Hindlimb muscle (tissue), 1 donor: ENCODE data around the gene PLEKHH2. TPM values are rescaled to one million over a fixed set of nuclear protein-coding genes. Genes with fewer than 3 reads are reported as not detected.
"Not testable (repeated sequence)": the region's sequence is repeated elsewhere in the genome, so short reads cannot be mapped to it uniquely, and the experiment has no call there.

ENCODE experiments used
- DNase-seq: peaks from one replicate; pipeline ENCODE4 v3.0.0-alpha.2; 2013
- polyA plus RNA-seq: library from polyadenylated mRNA; unstranded; fragments of 120-200 nt; gene quantifications from one replicate; pipeline ENCODE4 v1.2.1, GENCODE V29; 2013; ENCODE audit not compliant: insufficient read length

PLEKHH2 gene
- polyA plus RNA-seq, 1 donor, result 5.6 TPM

DNA sequence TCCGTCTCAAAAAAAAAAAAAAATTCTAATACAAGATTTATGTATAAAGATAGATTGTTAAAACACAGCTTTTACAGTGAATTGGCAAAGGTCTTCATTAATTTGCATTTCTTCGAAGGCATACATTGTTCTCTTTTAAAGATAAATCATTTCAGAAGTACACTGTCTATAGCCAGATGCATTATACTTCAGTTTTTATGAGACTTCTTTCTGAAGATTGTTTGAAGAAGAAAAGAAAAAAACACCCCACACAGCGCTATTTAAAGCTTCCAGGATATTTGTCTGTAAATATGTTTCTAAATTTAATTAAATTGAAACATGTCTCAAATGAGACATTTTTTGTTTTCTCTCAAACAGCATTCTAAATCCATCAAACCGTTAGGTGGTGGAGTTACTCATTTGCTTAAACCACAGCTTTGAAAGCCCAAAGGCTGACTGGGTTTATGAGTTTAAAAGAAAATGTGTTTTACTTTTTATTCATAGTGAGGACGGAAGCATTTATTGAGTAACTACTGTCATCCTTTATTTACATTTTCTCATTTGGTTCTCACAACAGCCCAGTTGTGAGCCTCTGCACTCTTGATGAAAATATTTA is 81.6 kb downstream of the PLEKHH2 start:
- no peak for DNase-seq

- DNase-seq, result no peak
Observed at GRCh38 chr2:43724728-43725526, 87.9 kb downstream of the PLEKHH2 start.

DNA sequence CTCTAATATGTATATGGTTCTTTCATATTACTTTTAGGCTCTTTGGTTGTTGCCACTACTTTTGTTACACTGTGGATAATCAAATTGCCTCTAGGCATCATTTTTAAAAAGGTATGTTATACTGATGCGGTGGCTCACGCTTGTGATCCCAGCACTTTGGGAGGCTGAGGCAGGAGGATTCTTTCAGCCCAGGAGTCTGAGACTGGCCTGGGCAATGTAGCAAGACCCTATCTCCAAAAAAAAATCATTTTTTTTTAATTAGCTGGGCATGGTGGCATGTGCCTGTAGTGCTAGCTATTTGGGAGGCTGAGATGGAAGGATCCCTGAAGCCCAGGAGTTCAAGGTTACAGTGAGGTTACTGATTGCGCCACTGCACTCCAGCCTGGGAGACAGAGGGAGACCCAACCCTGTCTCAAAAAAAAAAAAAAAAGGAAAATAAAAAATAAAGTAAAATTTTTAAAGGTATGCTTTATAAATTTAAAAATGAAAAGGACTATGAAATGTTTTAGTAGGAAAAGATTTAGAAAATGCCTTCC is 88.7 kb downstream of the PLEKHH2 start:
- no peak for DNase-seq

DNA sequence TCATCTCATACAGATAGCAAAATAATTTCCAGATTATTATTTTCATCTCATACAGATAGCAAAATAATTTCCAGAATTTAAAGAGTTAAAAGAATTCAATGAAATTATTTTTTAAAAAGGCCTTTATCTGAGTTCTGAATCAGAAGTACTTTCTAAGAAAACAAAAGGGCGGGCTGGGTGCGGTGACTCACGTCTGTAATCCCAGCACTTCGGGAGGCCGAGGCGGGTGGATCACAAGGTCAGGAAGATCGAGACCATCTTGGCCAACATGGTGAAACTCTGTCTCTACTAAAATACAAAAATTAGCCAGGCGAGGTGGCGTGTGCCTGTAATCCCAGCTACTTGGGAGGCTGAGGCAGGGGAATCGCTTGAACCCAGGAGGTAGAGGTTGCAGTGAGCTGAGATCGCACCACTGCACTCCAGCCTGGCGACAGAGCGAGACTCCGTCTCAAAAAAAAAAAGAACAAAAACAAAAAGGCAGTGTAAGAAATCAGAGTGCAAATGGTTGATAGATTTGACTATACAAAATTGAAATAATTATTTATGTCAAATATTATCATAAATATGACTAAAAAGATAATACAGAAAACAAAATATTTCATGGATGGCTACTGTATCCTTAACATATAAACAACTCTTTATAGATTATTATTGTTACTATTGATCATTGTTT is 90.0 kb downstream of the PLEKHH2 start:
- DNase-seq, result not testable (repeated sequence)

DNA sequence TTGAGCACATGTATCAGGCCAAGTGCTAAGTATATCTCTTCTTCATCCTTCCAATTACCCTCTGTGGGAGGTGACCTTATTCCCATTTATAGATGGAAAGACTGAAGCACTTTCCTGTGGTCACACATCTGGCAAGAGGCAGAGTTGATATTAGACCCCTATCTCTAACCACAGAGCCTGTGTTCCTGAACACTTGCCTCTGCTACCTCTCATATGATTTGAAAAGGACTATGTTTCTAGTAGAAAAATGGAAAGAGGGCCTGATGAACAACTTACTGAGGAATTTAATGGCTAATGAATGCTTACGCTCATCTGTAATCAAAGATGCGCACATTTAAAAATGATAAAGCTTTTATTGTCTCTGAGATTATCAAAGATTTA is 90.6 kb downstream of the PLEKHH2 start:
- DNase-seq, result no peak

DNA sequence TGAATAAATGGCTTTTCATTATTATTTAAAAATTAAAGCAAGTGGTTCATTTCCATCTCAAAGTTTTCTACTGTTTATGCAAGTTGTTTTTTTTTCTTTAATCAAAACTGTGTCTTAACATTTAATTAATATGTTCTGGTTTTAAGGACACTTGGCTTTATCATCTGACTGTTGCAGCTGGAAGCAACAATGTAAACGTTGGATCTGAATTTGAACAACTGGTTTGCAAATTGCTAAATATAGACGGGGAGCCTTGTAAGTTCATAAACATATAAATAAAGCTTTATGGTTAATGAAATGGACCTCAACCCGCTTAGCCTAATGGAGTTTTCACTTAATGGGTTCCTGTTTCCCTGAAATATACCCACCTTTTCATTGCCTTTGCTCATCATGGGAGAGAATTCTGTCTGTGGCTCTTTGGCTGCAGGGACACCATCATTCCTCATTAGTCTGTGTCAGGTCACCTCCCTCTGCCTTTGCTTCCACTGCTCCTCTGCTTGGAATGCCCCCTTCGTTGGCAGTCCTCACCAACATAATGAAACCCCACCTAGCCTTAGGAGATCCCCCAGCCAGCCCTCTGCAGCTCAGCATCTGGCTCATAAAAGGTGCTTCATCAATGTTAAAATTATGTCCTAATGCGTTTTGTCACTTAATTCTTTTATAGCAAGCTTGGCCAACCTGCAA is 92.6 kb downstream of the PLEKHH2 start:
- DNase-seq, result no peak

GRCh38 chr2:43731211-43731610 is 94.2 kb downstream of the PLEKHH2 start:
- DNase-seq, result no peak

DNA sequence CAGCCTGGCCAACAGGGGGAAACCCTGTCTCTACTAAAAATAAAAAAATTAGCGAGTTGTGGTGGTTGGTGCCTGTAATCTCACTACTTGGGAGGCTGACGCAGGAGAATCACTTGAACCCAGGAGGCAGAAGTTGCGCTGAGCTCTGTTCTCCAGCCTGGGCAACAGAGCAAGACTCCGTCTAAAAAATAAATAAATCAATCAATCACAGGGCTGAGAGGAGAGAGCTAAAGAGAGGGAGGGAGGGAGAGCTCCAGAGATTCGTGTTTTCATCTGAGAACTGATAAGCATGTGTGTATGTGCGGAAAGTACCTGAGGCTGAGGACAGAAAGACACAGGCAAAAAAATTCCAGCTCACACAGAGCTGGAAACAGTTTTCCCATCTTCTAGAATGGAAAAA is 99.6 kb downstream of the PLEKHH2 start:
- DNase-seq, result no peak

- no peak for DNase-seq
Observed at GRCh38 chr2:43737097-43737854, 100.2 kb downstream of the PLEKHH2 start.

DNA sequence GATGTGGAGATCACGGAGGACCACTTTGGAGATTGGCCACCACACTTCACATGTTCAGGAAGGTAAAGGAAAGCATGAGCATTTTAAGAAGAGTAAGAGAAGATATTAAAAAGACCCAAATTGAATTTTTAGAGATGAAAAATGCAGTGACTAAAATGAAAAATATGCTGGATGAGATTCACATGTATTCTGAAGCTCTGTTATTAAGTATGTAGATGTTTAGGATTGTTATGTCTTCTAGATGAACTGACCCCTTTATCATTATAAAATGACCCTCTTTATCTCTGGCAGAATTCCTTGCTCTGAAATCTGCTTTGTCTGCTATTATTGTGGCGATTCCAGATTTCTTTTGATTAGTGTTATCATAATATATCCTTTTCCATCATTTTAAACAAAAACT is 100.8 kb downstream of the PLEKHH2 start:
- no peak for DNase-seq

- DNase-seq, result no peak
Observed at GRCh38 chr2:43738257-43738656, 101.2 kb downstream of the PLEKHH2 start.

DNA sequence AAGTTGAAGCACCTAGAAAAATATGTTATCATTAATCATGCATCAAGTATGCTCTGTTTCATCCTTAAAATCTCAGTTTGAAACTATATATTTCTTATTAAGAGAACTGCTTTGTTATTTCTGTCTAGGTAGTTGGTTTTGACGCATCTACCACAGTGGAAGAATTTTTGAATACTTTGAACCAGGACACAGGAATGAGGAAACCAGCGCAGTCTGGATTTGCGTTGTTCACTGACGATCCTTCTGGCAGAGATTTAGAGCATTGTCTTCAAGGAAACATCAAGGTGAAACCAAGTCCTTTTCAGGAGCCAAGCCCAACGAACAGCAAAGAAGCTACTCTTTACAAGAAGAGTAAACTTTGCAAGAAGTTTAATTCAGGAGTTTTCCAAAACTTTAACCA is 106.6 kb downstream of the PLEKHH2 start:
- no peak for DNase-seq

GRCh38 chr2:43745457-43745856 is 108.4 kb downstream of the PLEKHH2 start:
- DNase-seq, result peak; percentile 54

DNA sequence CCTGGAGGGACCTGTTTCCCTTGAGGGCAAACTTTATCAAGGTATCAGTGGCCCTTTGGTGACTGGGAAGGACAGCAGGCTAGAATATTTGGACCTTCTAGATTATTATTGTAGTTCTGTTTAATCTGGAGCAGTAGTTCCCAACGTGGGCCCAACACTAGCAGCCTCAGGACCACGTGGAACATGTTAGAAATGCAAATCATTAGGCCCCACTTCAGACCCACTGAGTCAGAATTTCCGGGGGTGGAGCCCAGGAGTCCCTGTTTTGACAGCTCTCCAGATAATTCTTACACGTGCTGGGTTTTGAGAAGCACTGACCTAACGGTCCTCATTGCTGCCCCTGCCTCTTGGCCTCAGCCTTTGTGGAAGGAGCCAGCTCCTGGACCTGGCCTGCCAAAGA is 111.3 kb downstream of the PLEKHH2 start:
- no peak for DNase-seq

DNA sequence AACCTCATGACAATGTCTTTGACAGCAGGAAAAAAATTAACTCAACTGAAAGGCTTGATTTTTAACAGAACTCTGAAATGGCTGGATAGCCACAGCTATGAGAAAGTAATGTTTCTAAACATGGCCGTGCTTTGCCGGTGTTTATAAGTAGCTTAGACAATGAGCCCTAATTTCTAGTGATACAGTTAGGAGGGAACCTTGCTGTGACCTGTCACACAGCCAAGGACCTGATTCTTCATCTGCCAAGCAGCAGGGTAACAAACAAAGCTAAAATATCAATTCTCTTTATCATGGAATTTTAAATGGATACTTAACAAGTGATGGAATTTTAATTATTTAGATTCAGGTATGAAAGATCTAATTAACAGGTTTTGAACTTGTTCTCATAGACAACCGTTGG is 112.5 kb downstream of the PLEKHH2 start:
- DNase-seq, result no peak

- DNase-seq, result no peak
Observed at GRCh38 chr2:43751476-43751990, 114.5 kb downstream of the PLEKHH2 start.

DNA sequence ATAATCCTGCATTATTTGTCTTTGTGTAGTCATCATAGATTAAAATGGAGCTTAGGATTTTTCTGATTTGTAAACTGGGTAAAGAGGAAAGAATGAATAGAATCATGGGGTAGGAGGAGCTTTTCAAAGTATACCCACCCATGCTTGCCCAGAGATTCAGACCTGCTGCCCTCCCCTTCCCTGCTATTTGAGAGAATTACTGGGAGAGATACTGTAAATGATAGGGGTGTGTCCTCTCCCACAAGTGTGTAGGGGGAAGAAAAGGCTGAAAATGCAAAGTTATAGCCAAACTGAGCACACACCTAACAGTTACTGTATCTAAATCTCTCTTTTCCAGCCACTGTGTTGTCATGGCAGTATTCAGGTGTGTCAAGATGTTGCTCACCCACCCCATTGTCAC is 115.2 kb downstream of the PLEKHH2 start:
- DNase-seq, result no peak

- DNase-seq, result no peak
Observed at GRCh38 chr2:43754180-43754579, 117.1 kb downstream of the PLEKHH2 start.

GRCh38 chr2:43758739-43759138 is 121.7 kb downstream of the PLEKHH2 start:
- no peak for DNase-seq

DNA sequence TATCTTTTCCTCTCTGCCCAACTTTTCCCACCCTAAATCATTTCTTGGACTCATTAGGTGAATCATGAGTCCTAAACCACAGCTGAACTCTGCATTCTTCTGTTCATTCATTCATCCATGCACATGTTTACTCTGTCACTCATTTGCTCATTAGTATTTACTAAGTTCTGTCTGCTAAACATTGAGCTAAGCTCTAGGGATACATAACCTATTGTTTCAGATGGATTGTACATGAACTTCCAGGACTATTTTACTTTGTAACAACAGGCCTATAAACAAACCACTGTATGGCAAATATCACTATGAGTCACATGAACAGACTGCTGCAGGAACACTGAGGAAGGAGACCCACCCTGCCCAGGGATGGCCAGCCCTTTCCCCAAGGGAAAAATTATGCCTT is 122.1 kb downstream of the PLEKHH2 start:
- no peak for DNase-seq

GRCh38 chr2:43762286-43762685 is 125.2 kb downstream of the PLEKHH2 start:
- DNase-seq, result no peak

- no peak for DNase-seq
Observed at GRCh38 chr2:43763091-43763490, 126.0 kb downstream of the PLEKHH2 start.
